HG03575 (cell line): ENCODE measurements around the gene CHAF1A.

ENCODE experiments used
- ATAC-seq: cut with Tn5 transposase; IDR thresholded peaks from one replicate; pipeline ENCODE4 v1.9.1; 2021; ENCODE audit not compliant: unreplicated experiment, insufficient number of reproducible peaks, low FRiP score; ENCODE audit errors: extremely low read depth

Gene CHAF1A

GRCh38 chr19:4402171-4403004 lies at the start of gene CHAF1A:
Gene CHAF1A (plus strand): TSS chr19:4402640. CDS start chr19:4402763, 123 bp downstream.
- ATAC-seq, result peak; percentile 76

GRCh38 chr19:4352701-4353121 lies 49.7 kb upstream of the CHAF1A start:
- no peak for ATAC-seq

GRCh38 chr19:4354282-4354681 lies 48.2 kb upstream of the CHAF1A start:
- ATAC-seq, result no peak

- ATAC-seq, result no peak
Measured at GRCh38 chr19:4354897-4355296, 47.5 kb upstream of the CHAF1A start.

- no peak for ATAC-seq
Measured at GRCh38 chr19:4357095-4357797, 45.2 kb upstream of the CHAF1A start.

- ATAC-seq, result no peak
Measured at GRCh38 chr19:4357921-4358326, 44.5 kb upstream of the CHAF1A start.

GRCh38 chr19:4358709-4359626 lies 43.5 kb upstream of the CHAF1A start:
- no peak for ATAC-seq

- ATAC-seq, result no peak
Measured at GRCh38 chr19:4359627-4360000, 42.8 kb upstream of the CHAF1A start.

GRCh38 chr19:4360081-4360569 lies 42.3 kb upstream of the CHAF1A start:
- ATAC-seq, result no peak

- no peak for ATAC-seq
Measured at GRCh38 chr19:4360641-4361151, 41.7 kb upstream of the CHAF1A start.

- no peak for ATAC-seq
Measured at GRCh38 chr19:4361152-4362046, 41.0 kb upstream of the CHAF1A start.

- no peak for ATAC-seq
Measured at GRCh38 chr19:4362101-4362828, 40.2 kb upstream of the CHAF1A start.

GRCh38 chr19:4362831-4363545 lies 39.5 kb upstream of the CHAF1A start:
- no peak for ATAC-seq

- no peak for ATAC-seq
Measured at GRCh38 chr19:4363571-4364304, 38.7 kb upstream of the CHAF1A start.

GRCh38 chr19:4365341-4365740 lies 37.1 kb upstream of the CHAF1A start:
- no peak for ATAC-seq
